GM23338 (cell line): ENCODE results near the gene HIPK1.

Experiments used
- CREB1 ChIP-seq: fragments of 250-450 bp; sonication (Bioruptor Pico); IDR thresholded peaks from 2 replicates; pipeline ENCODE4 v1.5.0; 2020; ENCODE audit warnings: low read depth, mild to moderate bottlenecking, moderate library complexity
- EZH2 ChIP-seq: fragments of 200-600 bp; sonication (generic); IDR thresholded peaks from one replicate; pipeline ENCODE4 v1.8.0; 2017; ENCODE audit warnings: antibody characterized with exemption, mild to moderate bottlenecking, low read depth; ENCODE audit not compliant: unreplicated experiment
- EZH2phosphoT487 ChIP-seq: fragments of 200-600 bp; sonication (generic); IDR thresholded peaks from one replicate; pipeline ENCODE4 v1.8.1; 2018; ENCODE audit warnings: antibody characterized with exemption; ENCODE audit not compliant: unreplicated experiment
- POLR2AphosphoS5 ChIP-seq: IDR thresholded peaks from 2 replicates; pipeline ENCODE4 v1.6.1; 2016; ENCODE audit warnings: antibody characterized with exemption, low read depth
- ZNF114 ChIP-seq: fragments of 250-450 bp; sonication (Bioruptor Pico); IDR thresholded peaks from 2 replicates; pipeline ENCODE4 v1.5.0; 2020; ENCODE audit warnings: mild to moderate bottlenecking, moderate library complexity
- TF ChIP-seq, protein P1 (sequence below), 2 experiments: fragments of 200-600 bp in 1 of 2; sonication (generic) in 1 of 2; conservative IDR thresholded peaks; 2 replicates each; pipeline versions ENCODE4 v1.5.1 to v1.6.1; 2016 to 2017; ENCODE audit warnings: antibody characterized with exemption in 2 of 2, low read depth in 2 of 2, mild to moderate bottlenecking in 2 of 2, moderate library complexity in 1 of 2
- TF ChIP-seq, protein P2 (sequence below): IDR thresholded peaks from one replicate; pipeline ENCODE4 v1.6.1; 2018; ENCODE audit warnings: antibody characterized with exemption; ENCODE audit not compliant: unreplicated experiment

DNA sequence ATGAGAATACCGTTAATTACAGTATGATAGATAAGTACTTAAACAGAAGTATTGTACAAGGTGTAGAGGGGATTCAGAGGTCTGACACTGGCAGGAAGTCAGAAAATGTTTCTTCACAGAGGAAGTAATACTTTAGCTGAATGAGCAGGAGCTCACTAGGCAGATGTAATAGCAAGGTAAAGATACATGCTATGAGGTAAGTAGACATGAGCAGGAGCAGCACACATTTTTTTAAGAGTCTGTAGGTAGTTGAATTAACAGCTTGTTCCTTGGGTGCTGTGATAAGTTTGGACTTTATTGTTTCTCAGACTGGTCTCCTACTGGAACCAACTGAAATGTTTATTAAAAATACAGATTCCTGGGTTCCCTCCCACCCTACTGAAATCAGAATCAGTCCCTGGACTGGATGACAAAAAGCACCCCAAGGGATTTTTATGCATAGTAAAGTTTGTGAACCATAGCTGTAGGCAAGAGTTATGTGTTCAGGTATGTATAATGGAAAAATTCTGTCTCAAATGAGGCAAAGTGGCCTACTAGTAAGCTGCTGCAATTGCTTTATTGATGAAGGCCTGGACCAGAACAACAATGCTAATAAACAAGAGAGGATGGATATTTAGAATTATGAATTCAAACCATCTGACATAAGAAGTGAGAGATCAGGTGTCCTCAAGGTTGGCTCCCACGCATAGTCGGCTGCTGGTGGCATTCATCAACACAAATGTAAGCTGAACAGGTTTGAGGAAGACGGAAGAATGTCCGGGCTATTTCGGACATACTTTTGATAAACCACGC, 25.4 kb upstream of the HIPK1 start:
- TF ChIP-seq, protein P1, sequence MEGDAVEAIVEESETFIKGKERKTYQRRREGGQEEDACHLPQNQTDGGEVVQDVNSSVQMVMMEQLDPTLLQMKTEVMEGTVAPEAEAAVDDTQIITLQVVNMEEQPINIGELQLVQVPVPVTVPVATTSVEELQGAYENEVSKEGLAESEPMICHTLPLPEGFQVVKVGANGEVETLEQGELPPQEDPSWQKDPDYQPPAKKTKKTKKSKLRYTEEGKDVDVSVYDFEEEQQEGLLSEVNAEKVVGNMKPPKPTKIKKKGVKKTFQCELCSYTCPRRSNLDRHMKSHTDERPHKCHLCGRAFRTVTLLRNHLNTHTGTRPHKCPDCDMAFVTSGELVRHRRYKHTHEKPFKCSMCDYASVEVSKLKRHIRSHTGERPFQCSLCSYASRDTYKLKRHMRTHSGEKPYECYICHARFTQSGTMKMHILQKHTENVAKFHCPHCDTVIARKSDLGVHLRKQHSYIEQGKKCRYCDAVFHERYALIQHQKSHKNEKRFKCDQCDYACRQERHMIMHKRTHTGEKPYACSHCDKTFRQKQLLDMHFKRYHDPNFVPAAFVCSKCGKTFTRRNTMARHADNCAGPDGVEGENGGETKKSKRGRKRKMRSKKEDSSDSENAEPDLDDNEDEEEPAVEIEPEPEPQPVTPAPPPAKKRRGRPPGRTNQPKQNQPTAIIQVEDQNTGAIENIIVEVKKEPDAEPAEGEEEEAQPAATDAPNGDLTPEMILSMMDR (conservative IDR thresholded peaks at IDR 0.05; ENCODE audit: low read depth in 2 of 2): no peak
- no peak for TF ChIP-seq CREB1 (CRISPR knock-in tag)
- no peak for TF ChIP-seq POLR2AphosphoS5
- TF ChIP-seq EZH2phosphoT487: no peak
- no peak for TF ChIP-seq EZH2
- TF ChIP-seq ZNF114 (CRISPR knock-in tag): no peak
- TF ChIP-seq, protein P2, sequence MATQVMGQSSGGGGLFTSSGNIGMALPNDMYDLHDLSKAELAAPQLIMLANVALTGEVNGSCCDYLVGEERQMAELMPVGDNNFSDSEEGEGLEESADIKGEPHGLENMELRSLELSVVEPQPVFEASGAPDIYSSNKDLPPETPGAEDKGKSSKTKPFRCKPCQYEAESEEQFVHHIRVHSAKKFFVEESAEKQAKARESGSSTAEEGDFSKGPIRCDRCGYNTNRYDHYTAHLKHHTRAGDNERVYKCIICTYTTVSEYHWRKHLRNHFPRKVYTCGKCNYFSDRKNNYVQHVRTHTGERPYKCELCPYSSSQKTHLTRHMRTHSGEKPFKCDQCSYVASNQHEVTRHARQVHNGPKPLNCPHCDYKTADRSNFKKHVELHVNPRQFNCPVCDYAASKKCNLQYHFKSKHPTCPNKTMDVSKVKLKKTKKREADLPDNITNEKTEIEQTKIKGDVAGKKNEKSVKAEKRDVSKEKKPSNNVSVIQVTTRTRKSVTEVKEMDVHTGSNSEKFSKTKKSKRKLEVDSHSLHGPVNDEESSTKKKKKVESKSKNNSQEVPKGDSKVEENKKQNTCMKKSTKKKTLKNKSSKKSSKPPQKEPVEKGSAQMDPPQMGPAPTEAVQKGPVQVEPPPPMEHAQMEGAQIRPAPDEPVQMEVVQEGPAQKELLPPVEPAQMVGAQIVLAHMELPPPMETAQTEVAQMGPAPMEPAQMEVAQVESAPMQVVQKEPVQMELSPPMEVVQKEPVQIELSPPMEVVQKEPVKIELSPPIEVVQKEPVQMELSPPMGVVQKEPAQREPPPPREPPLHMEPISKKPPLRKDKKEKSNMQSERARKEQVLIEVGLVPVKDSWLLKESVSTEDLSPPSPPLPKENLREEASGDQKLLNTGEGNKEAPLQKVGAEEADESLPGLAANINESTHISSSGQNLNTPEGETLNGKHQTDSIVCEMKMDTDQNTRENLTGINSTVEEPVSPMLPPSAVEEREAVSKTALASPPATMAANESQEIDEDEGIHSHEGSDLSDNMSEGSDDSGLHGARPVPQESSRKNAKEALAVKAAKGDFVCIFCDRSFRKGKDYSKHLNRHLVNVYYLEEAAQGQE: no peak
